Measurements from ENCODE around the gene AFM. TPM values are rescaled to one million over a fixed set of nuclear protein-coding genes. Genes with fewer than 3 reads are reported as not detected.

Gene AFM
- total RNA-seq, 6 experiments from 2014 or later = not detected

DNA sequence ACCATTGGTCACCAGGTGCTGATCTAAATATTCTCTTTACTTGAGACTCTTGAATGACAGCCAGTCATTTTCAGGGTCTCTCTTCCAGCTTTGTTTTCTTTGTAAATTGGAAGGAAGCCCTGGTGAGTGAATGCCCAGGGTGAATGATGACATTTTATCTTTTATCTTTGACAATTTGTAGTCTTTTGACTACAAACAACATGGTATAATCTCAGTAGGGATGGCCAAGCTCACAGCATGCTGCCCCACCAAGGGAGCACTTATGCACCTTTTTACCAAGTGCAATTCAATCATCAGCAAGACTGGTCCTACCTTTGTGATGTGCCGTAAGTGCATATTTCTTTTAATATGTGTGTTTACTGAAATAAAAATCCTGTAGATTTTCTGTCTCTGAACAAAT, 5.7 kb downstream of the AFM start:
- TF ChIP-seq, protein P1, sequence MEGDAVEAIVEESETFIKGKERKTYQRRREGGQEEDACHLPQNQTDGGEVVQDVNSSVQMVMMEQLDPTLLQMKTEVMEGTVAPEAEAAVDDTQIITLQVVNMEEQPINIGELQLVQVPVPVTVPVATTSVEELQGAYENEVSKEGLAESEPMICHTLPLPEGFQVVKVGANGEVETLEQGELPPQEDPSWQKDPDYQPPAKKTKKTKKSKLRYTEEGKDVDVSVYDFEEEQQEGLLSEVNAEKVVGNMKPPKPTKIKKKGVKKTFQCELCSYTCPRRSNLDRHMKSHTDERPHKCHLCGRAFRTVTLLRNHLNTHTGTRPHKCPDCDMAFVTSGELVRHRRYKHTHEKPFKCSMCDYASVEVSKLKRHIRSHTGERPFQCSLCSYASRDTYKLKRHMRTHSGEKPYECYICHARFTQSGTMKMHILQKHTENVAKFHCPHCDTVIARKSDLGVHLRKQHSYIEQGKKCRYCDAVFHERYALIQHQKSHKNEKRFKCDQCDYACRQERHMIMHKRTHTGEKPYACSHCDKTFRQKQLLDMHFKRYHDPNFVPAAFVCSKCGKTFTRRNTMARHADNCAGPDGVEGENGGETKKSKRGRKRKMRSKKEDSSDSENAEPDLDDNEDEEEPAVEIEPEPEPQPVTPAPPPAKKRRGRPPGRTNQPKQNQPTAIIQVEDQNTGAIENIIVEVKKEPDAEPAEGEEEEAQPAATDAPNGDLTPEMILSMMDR (IDR thresholded peaks at IDR 0.05) = no peak
- DNase-seq = no peak
- no peak overlapping the region for H3K4me3 Mint-ChIP-seq
- no peaks in the 10 kb centered on the region for H3K9me3 Mint-ChIP-seq
- H3K27me3 Mint-ChIP-seq (ENCODE audit: insufficient read depth) = peaks cover 16% of the 10 kb centered on the region
- no peaks in the 10 kb centered on the region for H3K4me1 Mint-ChIP-seq (ENCODE audit: low read depth)
- no peaks in the 10 kb centered on the region for H3K36me3 Mint-ChIP-seq (ENCODE audit: low read depth)
- H3K27ac Mint-ChIP-seq = no peak overlapping the region

DNA sequence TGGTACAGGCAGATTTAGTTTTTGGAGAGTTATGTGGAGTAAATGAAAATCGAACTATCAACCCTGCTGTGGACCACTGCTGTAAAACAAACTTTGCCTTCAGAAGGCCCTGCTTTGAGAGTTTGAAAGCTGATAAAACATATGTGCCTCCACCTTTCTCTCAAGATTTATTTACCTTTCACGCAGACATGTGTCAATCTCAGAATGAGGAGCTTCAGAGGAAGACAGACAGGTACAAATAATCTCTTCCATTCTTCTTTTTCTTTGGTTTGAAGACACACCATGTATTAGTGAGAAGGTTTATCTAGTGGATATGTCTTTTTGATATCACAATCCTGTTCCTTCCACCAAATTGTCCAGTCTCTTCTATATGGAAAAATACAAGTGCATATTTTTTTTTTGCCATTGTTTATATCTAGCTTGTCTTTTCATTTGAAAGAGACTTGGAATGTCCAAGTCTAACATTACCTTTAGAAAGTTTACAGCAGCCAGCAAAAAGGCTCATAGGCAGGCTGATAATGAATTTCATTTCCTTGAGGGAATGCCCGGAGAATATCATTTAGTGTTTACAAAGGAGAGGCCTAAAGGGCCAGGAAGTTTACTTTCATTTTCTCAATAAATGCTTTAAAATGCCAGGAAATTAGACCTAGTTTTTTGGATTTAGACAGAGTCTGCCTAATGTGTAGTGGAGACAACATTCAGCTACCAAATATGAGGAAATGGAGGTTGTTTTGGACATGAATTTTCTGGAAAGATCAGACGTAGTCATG, 18.6 kb downstream of the AFM start:
- H3K4me1 Mint-ChIP-seq (ENCODE audit: low read depth) = peaks cover 21% of the 10 kb centered on the region
- H3K9me3 Mint-ChIP-seq = no peaks in the 10 kb centered on the region
- H3K27ac Mint-ChIP-seq = peak overlapping the region; percentile 59; the same call in 1 of the 2 replicates
- TF ChIP-seq, protein P1 (IDR thresholded peaks at IDR 0.05) = no peak
- no peaks in the 10 kb centered on the region for H3K27me3 Mint-ChIP-seq (ENCODE audit: insufficient read depth)
- H3K4me3 Mint-ChIP-seq = peak overlapping the region; percentile 76
- no peaks in the 10 kb centered on the region for H3K36me3 Mint-ChIP-seq (ENCODE audit: low read depth)
- no peak for DNase-seq

DNA sequence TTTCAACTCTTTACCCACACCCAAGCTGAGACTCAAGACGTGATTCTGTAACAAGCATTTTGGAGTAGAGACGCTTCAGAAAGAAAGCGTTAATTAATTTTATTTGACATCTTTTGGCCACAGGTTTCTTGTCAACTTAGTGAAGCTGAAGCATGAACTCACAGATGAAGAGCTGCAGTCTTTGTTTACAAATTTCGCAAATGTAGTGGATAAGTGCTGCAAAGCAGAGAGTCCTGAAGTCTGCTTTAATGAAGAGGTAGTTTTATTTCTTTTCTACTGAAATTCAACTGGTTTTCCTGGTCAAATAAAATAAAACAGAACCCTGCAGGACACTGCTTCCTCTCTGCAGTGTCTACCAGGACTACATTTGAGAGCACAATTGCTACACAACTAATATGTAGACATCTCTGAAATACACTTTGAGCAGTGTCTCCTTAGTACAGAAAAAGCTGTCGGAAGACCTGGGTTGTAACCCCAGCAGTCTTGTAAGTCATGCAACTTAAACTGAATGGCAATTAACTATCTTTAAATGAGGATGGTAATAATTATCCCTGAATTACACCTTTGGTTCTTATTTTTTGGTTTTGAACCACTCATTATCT, 20.2 kb downstream of the AFM start:
- Mint-ChIP-seq H3K4me3 (no peak overlapping the region), H3K27me3 (ENCODE audit: insufficient read depth) (no peaks in the 10 kb centered on the region), H3K9me3 (no peaks in the 10 kb centered on the region), H3K4me1 (ENCODE audit: low read depth) (peaks cover 21% of the 10 kb centered on the region), H3K36me3 (ENCODE audit: low read depth) (no peaks in the 10 kb centered on the region), H3K27ac (no peak overlapping the region)
- TF ChIP-seq, protein P1 (IDR thresholded peaks at IDR 0.05) = no peak
- no peak for DNase-seq

DNA sequence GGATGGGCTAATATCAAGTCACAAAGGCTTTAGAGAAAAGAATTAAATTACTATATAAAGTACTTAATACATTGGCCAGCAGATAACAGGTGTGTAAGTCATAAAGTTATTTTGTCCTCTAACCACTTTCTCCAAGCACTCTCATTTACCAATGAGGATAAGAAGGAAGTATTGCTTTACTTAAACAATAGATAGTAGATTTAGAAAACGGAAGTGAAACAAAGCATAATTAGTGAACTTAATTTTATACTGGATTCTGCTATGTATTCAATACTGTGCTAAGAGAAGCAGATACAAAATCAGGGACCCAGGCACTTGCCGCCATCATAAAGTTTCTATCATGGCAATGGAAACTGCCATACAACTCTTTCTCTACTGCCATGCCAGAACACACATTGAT, 24.0 kb downstream of the AFM start:
- no peak for DNase-seq
- peaks cover 8% of the 10 kb centered on the region; the same call in 1 of the 2 replicates for H3K4me1 Mint-ChIP-seq (ENCODE audit: low read depth)
- no peaks in the 10 kb centered on the region for H3K36me3 Mint-ChIP-seq (ENCODE audit: low read depth)
- no peaks in the 10 kb centered on the region; the same call in 1 of the 2 replicates for H3K27me3 Mint-ChIP-seq (ENCODE audit: insufficient read depth)
- no peak overlapping the region for H3K4me3 Mint-ChIP-seq
- TF ChIP-seq, protein P1 (IDR thresholded peaks at IDR 0.05) = no peak
- H3K9me3 Mint-ChIP-seq = no peaks in the 10 kb centered on the region
- no peak overlapping the region for H3K27ac Mint-ChIP-seq

DNA sequence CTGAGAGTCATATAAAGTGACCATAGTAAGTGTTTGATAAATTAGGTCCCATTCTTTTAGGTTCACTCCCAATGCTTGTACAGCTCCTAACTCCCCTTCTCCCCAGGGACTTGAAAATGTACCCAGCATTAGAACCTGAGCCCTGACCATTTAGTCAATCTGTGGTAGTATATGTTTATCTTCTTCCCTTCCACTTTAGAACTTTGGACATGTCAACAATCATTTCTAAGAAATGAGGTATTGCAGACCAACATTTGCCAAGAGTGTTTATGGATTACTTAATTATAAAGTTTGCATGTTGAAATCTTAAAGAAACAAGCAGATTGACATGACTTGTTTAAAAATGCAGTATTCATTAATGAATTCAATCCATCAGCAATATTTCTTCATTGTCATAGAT, 26.0 kb downstream of the AFM start:
- Mint-ChIP-seq H3K27me3 (ENCODE audit: insufficient read depth) (no peaks in the 10 kb centered on the region; the same call in none of the 2 replicates), H3K27ac (no peak overlapping the region), H3K4me3 (no peak overlapping the region), H3K36me3 (ENCODE audit: low read depth) (no peaks in the 10 kb centered on the region), H3K9me3 (no peaks in the 10 kb centered on the region), H3K4me1 (ENCODE audit: low read depth) (no peaks in the 10 kb centered on the region)
- no peak for DNase-seq
- TF ChIP-seq, protein P1 (IDR thresholded peaks at IDR 0.05) = no peak
